Cerebellar nuclear complex (tissue), 1 donor: ENCODE results near the gene MYO5B.
A peak's percentile ranks its signal among the peaks of the same experiment; 100 is the strongest.

Experiments
- DNase-seq, 2 experiments: peaks; one replicate each; lab custom pipeline; 2025; lab: John Stamatoyannopoulos, UW

The MYO5B gene

GRCh38 chr18:50013363-50014138 lies 181.4 kb downstream of the MYO5B start:
- DNase-seq: no peak

DNA sequence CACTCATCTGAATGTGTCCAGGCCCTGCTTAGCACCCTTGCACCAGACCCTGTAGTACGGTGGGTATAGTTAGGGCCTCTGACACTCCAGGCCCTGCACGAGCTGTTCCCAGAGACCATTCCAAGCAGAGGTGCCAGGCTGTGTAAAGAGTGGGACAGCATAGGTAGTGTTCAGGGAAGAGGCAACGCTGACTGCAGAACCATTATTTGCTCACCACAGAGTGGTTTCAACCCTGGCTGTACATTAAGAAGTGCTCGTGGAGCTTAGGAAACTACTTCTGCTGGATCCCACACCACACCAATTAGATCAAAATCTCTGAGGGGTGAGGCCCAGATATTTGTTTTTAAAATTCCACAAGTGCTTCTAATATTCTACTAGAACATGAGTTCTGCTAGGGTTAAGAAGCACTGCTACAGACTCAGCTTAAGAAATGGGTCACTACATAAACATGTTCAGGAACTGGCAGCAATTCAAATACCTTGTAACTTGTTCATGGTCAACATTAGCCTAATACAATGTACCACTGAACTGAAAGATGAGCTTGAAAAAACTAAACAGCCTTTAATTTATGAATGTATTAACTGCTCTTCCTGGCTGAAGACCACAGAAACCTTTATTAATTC lies 183.0 kb downstream of the MYO5B start:
- DNase-seq: no peak

DNA sequence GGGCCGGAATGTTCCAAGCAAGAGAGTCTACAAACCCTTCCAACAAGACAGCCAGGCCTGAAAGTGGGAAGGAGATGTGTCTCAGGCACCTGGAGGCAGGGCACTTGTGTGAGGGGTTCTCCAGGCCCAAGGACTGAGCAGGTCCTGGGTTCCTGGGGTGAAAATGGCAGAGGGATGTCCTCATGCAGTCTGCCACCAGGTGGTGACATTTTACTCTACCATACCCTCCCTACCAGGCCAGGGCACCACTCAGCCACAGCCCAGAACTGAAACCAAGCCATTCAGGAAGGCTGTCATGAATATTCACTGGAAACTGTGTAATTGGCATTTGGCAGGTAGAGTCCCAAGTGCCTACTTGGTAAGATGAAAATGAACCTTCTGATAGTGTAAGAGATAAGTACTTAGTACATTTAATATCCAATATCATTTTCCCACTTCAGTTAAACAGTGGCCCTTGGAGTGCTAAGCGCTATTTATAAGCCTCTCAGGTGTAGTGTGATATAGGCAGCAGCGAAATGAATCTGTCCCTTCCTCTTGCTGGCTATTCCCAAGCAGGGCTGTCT lies 185.1 kb downstream of the MYO5B start:
- no peak for DNase-seq

GRCh38 chr18:50008306-50008705 lies 186.6 kb downstream of the MYO5B start:
- DNase-seq: no peak

DNA sequence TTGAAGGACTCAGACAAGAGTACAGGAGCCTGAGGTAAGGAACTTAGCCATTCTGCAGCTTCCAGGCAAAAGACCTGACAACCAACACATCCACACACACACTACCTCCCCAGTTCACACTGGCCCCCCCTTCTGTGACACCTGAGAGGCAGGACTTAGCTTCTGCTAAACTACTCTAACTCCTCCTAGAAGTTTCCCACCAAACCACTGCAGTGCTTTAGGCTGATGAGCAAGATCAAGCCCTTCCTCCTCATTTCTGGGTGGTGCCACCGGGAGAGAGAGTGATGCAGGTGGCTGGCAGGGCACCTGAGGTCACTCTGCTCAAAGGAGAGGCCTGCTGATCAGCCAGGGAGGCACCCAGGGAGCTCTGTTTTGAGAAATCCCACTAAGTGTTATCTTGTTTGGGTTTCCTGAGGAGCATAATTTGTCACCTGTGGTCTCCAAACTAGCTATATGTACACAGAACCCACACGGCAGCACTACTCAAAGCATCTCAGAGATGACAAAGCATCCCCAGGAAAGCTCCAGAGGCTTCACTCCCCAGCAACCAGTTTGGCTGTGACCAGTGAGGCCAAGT lies 188.4 kb downstream of the MYO5B start:
- no peak for DNase-seq

DNA sequence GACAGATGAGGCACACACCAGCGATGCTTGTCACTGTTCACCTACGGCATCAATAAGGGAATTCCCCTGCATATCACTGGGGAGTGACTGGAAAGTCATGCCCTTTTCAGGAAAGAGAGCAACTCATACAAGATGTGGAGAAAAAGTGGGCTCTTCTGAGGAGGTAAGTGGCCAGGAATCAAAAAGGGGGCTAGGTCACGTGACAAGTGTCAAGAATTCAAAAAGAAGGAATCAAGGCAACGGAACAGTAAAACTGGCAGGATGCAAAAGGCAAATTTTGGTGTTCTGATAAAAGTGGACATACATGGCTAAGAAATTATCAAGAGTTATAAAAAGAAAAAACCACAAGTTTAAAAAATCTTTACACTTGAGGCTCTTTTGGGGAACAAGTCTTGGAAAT lies 190.9 kb downstream of the MYO5B start:
- DNase-seq: no peak

DNA sequence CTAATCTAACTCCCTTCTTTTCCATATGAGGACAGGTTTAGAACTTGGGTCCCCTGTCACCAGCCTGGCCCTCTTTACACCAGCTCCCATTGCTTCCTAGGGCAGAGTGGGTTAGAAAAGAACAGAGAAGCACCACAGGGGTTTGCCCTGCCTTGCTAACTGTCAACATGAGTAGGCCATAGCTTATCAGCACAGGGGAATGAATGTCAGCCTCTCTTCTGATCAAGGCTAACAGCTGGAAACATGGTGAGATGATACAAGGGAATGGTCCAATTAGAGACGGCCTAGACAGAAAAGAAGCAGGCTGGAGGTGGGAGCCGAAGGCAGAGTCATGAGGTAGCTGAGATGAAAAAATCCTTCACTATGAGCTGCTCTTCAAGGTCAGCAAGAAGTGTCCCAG lies 192.2 kb downstream of the MYO5B start:
- DNase-seq: no peak

DNA sequence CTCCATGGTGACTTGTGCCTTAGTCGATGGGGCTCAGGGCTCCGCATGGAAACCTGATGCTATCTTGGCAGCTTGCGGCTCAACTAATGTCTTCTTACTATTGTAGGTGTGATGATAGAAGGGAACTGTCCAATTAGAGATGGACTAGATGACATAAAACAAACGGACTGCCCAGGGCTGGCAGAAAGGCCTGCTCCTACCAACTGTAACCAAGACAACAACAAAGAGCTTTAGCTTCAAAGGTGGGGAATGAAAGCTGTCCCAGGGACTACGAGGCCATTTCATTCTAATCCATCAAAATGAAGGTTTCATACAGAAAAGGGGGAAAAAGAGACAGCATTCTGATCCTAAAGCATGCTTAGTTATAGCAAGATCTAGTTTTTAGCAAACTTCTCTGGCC lies 194.7 kb downstream of the MYO5B start:
- no peak for DNase-seq

DNA sequence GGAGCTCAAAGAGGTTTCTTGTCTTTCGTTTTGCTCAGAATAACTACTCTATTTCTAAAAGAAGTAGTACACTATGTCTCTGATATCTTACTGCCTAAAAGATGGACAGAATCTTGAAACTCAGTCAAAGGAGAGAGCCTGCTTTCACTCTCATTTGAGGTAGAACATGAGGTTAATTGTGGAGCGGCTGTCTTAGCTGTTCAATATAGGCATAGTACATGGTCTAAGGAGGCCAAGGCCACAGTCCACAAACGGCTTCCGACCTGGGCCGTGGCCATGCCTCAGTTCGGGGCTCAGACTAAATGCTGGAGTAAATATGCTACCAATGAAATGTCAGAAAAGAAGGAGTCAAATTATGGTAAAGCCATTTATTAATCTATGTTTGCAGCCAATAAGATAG lies 195.8 kb downstream of the MYO5B start:
- DNase-seq: no peak

GRCh38 chr18:49997558-49997957 lies 197.4 kb downstream of the MYO5B start:
- DNase-seq: no peak

GRCh38 chr18:49994410-49994809 lies 200.5 kb downstream of the MYO5B start:
- no peak for DNase-seq

- no peak for DNase-seq
Measured at GRCh38 chr18:49993299-49993698, 201.6 kb downstream of the MYO5B start.

DNA sequence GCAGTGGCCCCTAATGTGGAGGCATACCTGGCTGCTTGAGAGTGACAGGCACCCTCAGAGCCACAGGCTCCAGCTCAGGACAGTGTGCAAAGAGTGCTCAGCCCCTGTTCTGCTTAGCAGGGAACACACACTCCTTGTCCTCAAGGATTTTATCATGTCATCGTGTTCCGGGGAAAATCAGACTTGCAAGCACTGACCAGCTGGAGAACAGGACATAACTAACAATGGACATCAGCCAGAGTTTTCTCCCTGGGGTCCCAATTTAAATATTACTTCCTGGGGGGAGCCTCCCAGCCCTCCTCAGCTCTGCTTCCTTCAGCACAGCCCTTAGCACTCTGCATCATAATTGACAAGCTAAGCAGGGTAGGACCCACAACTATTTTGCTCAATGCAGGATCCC lies 206.2 kb downstream of the MYO5B start:
- DNase-seq: no peak

GRCh38 chr18:49988101-49988500 lies 206.8 kb downstream of the MYO5B start:
- DNase-seq: no peak

- DNase-seq: peak in 1 of 2 experiments; percentile 41
Measured at GRCh38 chr18:49985236-49985635, 209.7 kb downstream of the MYO5B start.

GRCh38 chr18:49980896-49981295 lies 214.1 kb downstream of the MYO5B start:
- no peak for DNase-seq

GRCh38 chr18:49976795-49977560 lies 218.0 kb downstream of the MYO5B start:
- DNase-seq: peak; percentile 13 to 39

DNA sequence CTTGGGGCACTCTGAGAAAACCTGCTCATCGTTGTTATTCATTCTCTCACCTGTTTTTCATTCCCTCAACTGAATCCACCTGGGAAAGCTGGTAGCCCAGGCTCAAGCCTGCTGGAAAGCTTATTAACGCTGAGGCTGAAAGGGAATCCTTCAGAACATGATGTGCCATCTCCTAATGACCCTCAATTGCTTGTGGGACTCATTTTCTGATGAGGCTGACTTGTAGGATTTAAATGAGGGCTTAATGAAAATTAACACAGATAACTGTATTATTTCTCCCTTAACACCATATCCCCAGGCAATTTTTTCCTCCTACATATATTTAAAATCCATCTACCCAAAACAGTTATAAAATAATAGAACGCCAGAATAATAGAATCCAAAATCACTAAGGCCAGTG lies 218.9 kb downstream of the MYO5B start:
- DNase-seq: no peak

DNA sequence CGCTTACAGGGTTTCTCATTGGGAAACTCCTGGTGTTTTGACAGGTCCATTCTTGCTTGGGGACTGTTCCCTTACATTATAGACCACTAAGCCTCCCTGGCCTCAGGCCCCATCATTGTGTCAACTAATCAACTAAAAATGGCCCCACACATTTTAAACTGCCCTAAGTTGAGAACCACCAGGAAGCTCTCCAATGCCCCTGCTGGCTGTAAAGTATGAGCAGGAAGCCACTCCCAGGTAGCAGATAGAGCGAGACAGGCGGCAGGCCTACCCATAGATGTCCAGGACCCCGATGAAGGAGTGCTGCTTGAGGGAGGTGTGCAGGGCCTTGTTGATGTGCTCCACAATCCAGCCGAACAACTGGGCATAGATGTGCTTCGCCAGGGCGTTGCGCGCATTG lies 220.9 kb downstream of the MYO5B start:
- DNase-seq: no peak

DNA sequence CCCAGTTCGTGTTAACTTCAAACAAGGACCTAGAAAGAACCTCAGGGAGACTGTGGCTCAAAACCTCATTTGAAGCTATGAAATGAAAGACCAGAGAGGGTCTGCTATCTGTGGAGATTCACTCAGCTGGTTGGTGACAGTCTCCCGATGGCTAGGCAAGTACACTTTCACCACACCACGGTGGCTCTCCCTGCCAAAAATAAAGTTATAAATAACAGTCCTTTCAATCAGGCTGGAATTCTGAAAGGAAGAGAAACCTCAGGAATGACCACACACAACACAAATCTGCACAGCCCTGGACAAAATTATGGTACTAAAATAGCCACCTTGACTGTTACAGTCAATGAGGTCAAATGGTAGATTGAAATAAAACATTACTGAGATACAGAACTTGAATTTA lies 221.4 kb downstream of the MYO5B start:
- no peak for DNase-seq

DNA sequence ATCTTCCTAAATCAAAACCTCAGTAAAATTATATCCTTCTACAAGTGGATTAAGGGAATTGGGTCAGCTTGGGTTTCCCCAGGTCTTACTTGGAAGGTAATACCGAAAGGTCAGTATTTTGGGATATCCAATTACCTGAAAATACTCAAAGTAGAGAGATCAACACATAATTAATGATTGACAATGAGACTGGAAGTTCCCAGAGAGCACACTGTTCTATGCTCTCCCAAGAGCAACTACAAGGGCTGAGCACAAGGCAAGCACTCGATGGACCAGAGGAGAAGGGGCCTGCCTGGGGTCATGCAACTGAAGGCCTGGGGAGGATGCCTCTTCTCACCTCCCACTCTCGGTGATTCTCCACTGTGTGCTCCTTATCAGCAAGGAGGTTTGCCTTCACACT lies 222.4 kb downstream of the MYO5B start:
- DNase-seq: no peak

DNA sequence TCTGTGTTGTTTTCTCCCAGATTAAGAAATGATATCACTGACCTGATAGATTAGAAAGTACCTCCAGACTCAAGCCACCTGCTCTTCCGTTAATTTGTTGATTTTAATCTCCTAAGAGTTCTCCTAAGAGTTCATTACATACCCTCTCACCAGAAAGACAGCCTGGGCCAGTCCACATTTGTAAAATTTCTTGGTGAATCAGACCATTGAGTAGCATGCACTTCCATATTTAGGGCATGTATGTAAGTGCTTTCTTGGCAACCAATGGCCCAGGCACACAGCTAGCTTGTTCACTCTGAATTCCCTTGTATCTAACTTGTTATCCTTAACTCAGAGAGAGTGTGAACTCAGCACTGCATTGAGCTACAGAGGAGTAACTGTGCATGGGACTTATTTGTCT lies 223.5 kb downstream of the MYO5B start:
- DNase-seq: no peak
